KG1 (cell line): ENCODE data around the gene CDT1.
"Not testable (repeated sequence)": the region's sequence is repeated elsewhere in the genome, so short reads cannot be mapped to it uniquely, and the experiment has no call there.

Source experiments
- DNase-seq: peaks from one replicate; lab custom pipeline; 2025; lab: John Stamatoyannopoulos, UW

The CDT1 gene

GRCh38 chr16:88768071-88768783 lies 35.4 kb upstream of the CDT1 start:
- no peak for DNase-seq

GRCh38 chr16:88769617-88770460 lies 33.8 kb upstream of the CDT1 start:
- no peak for DNase-seq

- peak; percentile 64 for DNase-seq
Observed at GRCh38 chr16:88770461-88771293, 32.9 kb upstream of the CDT1 start.

- no peak for DNase-seq
Observed at GRCh38 chr16:88771294-88771772, 32.3 kb upstream of the CDT1 start.

- not testable (repeated sequence) for DNase-seq
Observed at GRCh38 chr16:88771781-88772180, 31.8 kb upstream of the CDT1 start.

GRCh38 chr16:88772871-88773811 lies 30.4 kb upstream of the CDT1 start:
- DNase-seq = no peak

GRCh38 chr16:88773812-88774291 lies 29.7 kb upstream of the CDT1 start:
- no peak for DNase-seq

- DNase-seq = no peak
Observed at GRCh38 chr16:88774544-88775393, 28.8 kb upstream of the CDT1 start.

- DNase-seq = no peak
Observed at GRCh38 chr16:88775825-88776224, 27.8 kb upstream of the CDT1 start.

GRCh38 chr16:88777471-88778270 lies 25.9 kb upstream of the CDT1 start:
- no peak for DNase-seq

- DNase-seq = no peak
Observed at GRCh38 chr16:88778271-88778525, 25.4 kb upstream of the CDT1 start.

GRCh38 chr16:88778541-88779065 lies 25.0 kb upstream of the CDT1 start:
- no peak for DNase-seq

- DNase-seq = no peak
Observed at GRCh38 chr16:88779406-88780141, 24.0 kb upstream of the CDT1 start.

- DNase-seq = no peak
Observed at GRCh38 chr16:88780142-88781062, 23.2 kb upstream of the CDT1 start.

- DNase-seq = peak; percentile 33
Observed at GRCh38 chr16:88781140-88782077, 22.2 kb upstream of the CDT1 start.
